ENCODE results near the gene ABAT. TPM values are rescaled to one million over a fixed set of nuclear protein-coding genes. Genes with fewer than 3 reads are reported as not detected.

Gene ABAT
- polyA plus RNA-seq, 2 of the 4 experiments (the other 2 are of a cell fraction): 0.68 to 1.2 TPM

GRCh38 chr16:8661703-8662102 is 12.7 kb upstream of the ABAT start:
- Histone ChIP-seq H3K9me3 (no peaks in the 10 kb centered on the region), H3K4me1 (no peaks in the 10 kb centered on the region), H3K27ac (no peak overlapping the region), H3K4me3 (no peak overlapping the region), H3K4me2 (no peak overlapping the region)
- no peak for DNase-seq (ENCODE audit: low read depth in 1 of 2, low spot score in 1 of 2)
- 38% methylated on average over 5 of the region's 5 CpGs for WGBS (ENCODE audit: missing lambda C conversion rate)
- ChIA-PET POLR2A (no interaction called here), CTCF (interaction anchor here (0.6 to 17.0 kb wide), 28 partner anchors 9 to 347 kb away, joined by 3 to 173 read pairs (median 5); partner anchors contain the start of genes LITAFD and TMEM186)
- TF ChIP-seq CHD4 (IDR thresholded peaks at IDR 0.05; ENCODE audit: borderline replicate concordance) (no peak), HOXB13 (CRISPR knock-in tag; IDR thresholded peaks at IDR 0.05; ENCODE audit: low read depth) (no peak), ZFP36 (IDR thresholded peaks at IDR 0.05; ENCODE audit: borderline replicate concordance, partially characterized antibody) (no peak), EP300 (IDR thresholded peaks at IDR 0.05) (no peak), RNF2 (IDR thresholded peaks at IDR 0.05; ENCODE audit: borderline replicate concordance, low read depth) (no peak), EHF (CRISPR knock-in tag; IDR thresholded peaks at IDR 0.05) (no peak), REST (IDR thresholded peaks at IDR 0.05) (no peak), KDM1A (IDR thresholded peaks at IDR 0.05; ENCODE audit: low read depth) (no peak), CEBPB (IDR thresholded peaks at IDR 0.05) (no peak)
- FAIRE-seq: no peak
- no peak for ATAC-seq

GRCh38 chr16:8663192-8664089 is 11.0 kb upstream of the ABAT start:
- no peak for TF ChIP-seq CHD4 (IDR thresholded peaks at IDR 0.05; ENCODE audit: borderline replicate concordance)
- TF ChIP-seq HOXA7 (CRISPR knock-in tag; IDR thresholded peaks at IDR 0.05): no peak
- no peak for TF ChIP-seq RARB (CRISPR knock-in tag; IDR thresholded peaks at IDR 0.05)
- no peak for TF ChIP-seq FOSL2 (IDR thresholded peaks at IDR 0.05)
- no peak for TF ChIP-seq FOSL2 (CRISPR knock-in tag; IDR thresholded peaks at IDR 0.05)
- TF ChIP-seq MYC (IDR thresholded peaks at IDR 0.05; ENCODE audit: borderline replicate concordance, low read length): no peak
- TF ChIP-seq SMC3 (IDR thresholded peaks at IDR 0.05): no peak
- TF ChIP-seq HMGXB4 (CRISPR knock-in tag; IDR thresholded peaks at IDR 0.05; ENCODE audit: borderline replicate concordance): no peak
- TF ChIP-seq NFE2L2 (conservative IDR thresholded peaks at IDR 0.05; ENCODE audit: low read length): no peak
- TF ChIP-seq E2F6 (IDR thresholded peaks at IDR 0.05; ENCODE audit: borderline replicate concordance, low read depth): no peak
- TF ChIP-seq ZSCAN20 (CRISPR knock-in tag; IDR thresholded peaks at IDR 0.05): no peak
- no peak for TF ChIP-seq KDM5A (IDR thresholded peaks at IDR 0.05)
- TF ChIP-seq RFX5 (IDR thresholded peaks at IDR 0.05): no peak
- ATAC-seq (no peak), DNase-seq (ENCODE audit: low read depth in 1 of 2, low spot score in 1 of 2) (no peak), FAIRE-seq (no peak)
- Histone ChIP-seq H3K4me3 (no peak overlapping the region), H3K27ac (no peak overlapping the region), H3K4me2 (no peak overlapping the region), H3K9me3 (no peaks in the 10 kb centered on the region), H3K4me1 (no peaks in the 10 kb centered on the region)
- WGBS (ENCODE audit: missing lambda C conversion rate): 44% methylated on average over 9 of the region's 9 CpGs
- ChIA-PET CTCF (interaction anchor here (0.9 to 17.0 kb wide), 9 partner anchors 12 to 345 kb away, joined by 3 to 173 read pairs (median 14); partner anchors contain the start of genes LITAFD and TMEM186), POLR2A (no interaction called here)
